Type B pancreatic cell (in vitro differentiated cells): ENCODE results near the gene PKP2. TPM values are rescaled to one million over a fixed set of nuclear protein-coding genes. Genes with fewer than 3 reads are reported as not detected.
"Not testable (repeated sequence)": the region's sequence is repeated elsewhere in the genome, so short reads cannot be mapped to it uniquely, and the experiment has no call there.

Experiments
- DNase-seq: peaks from one replicate; pipeline ENCODE4 v3.0.0; 2021; ENCODE audit warnings: mixed read lengths; ENCODE audit not compliant: unreplicated experiment; ENCODE audit errors: extremely low spot score
- H3K27ac Mint-ChIP-seq: 2 replicates; pipeline ENCODE4 v1.8.0; 2021; ENCODE audit warnings: mild to moderate bottlenecking, mixed read lengths
- H3K27me3 Mint-ChIP-seq: 2 replicates; pipeline ENCODE4 v1.8.0; 2021; ENCODE audit warnings: mixed read lengths
- H3K36me3 Mint-ChIP-seq: 2 replicates; pipeline ENCODE4 v1.8.0; 2021; ENCODE audit warnings: mixed read lengths
- H3K4me1 Mint-ChIP-seq: one replicate; pipeline ENCODE4 v1.8.0; 2021; ENCODE audit warnings: mixed read lengths; ENCODE audit not compliant: unreplicated experiment
- H3K4me3 Mint-ChIP-seq: 2 replicates; pipeline ENCODE4 v1.8.0; 2021; ENCODE audit warnings: mild to moderate bottlenecking, mixed read lengths
- H3K9me3 Mint-ChIP-seq: 2 replicates; pipeline ENCODE4 v1.8.0; 2021; ENCODE audit warnings: mixed read lengths
- CTCF ChIP-seq: fragments of 200-600 bp; sonication (generic); conservative IDR thresholded peaks from 2 replicates; pipeline ENCODE4 v1.5.0; 2021; ENCODE audit warnings: antibody characterized with exemption, mild to moderate bottlenecking
- total RNA-seq: library from RNA; stranded (reverse); gene quantifications from 2 replicates; pipeline ENCODE4 v1.2.1, GENCODE V29; 2021; ENCODE audit warnings: low replicate concordance

PKP2 gene
- total RNA-seq, 1 donor from 2014 or later: 29.5 TPM

- Mint-ChIP-seq H3K4me1 (no peaks in the 10 kb centered on the region), H3K36me3 (peaks cover 40% of the 10 kb centered on the region), H3K27ac (no peak overlapping the region), H3K4me3 (no peak overlapping the region), H3K9me3 (no peaks in the 10 kb centered on the region), H3K27me3 (no peaks in the 10 kb centered on the region)
- TF ChIP-seq CTCF: no peak
- no peak for DNase-seq
Observed at GRCh38 chr12:32870716-32871115, 25.9 kb downstream of the PKP2 start.

GRCh38 chr12:32868885-32869284 is 27.7 kb downstream of the PKP2 start:
- H3K36me3 Mint-ChIP-seq: peaks cover 32% of the 10 kb centered on the region

GRCh38 chr12:32864731-32865130 is 31.8 kb downstream of the PKP2 start:
- Mint-ChIP-seq H3K4me1 (no peaks in the 10 kb centered on the region), H3K36me3 (peaks cover 33% of the 10 kb centered on the region), H3K27me3 (no peaks in the 10 kb centered on the region), H3K4me3 (no peak overlapping the region), H3K27ac (no peak overlapping the region), H3K9me3 (no peaks in the 10 kb centered on the region)
- no peak for DNase-seq
- no peak for TF ChIP-seq CTCF

More at GRCh38 chr12:32868885-32869284, 27.7 kb downstream of the PKP2 start:
- no peak for DNase-seq
- peak overlapping the region; percentile 22 for H3K27ac Mint-ChIP-seq
- no peaks in the 10 kb centered on the region for H3K9me3 Mint-ChIP-seq
- no peak for TF ChIP-seq CTCF
- no peaks in the 10 kb centered on the region for H3K4me1 Mint-ChIP-seq
- no peaks in the 10 kb centered on the region for H3K27me3 Mint-ChIP-seq
- no peak overlapping the region for H3K4me3 Mint-ChIP-seq

GRCh38 chr12:32863128-32863527 is 33.4 kb downstream of the PKP2 start:
- DNase-seq: no peak
- Mint-ChIP-seq H3K4me3 (no peak overlapping the region), H3K36me3 (peaks cover 29% of the 10 kb centered on the region), H3K4me1 (no peaks in the 10 kb centered on the region), H3K27me3 (no peaks in the 10 kb centered on the region), H3K27ac (no peak overlapping the region), H3K9me3 (no peaks in the 10 kb centered on the region)
- TF ChIP-seq CTCF: no peak

- not testable (repeated sequence) for H3K27ac Mint-ChIP-seq, DNase-seq, H3K4me1 Mint-ChIP-seq, H3K4me3 Mint-ChIP-seq, H3K27me3 Mint-ChIP-seq, H3K9me3 Mint-ChIP-seq
- H3K36me3 Mint-ChIP-seq: peaks cover 18% of the 10 kb centered on the region
Observed at GRCh38 chr12:32861658-32862057, 34.9 kb downstream of the PKP2 start.

- TF ChIP-seq CTCF: no peak
- Mint-ChIP-seq H3K27ac (peak overlapping the region; percentile 17), H3K36me3 (peaks cover 24% of the 10 kb centered on the region), H3K9me3 (no peaks in the 10 kb centered on the region), H3K4me3 (no peak overlapping the region), H3K27me3 (no peaks in the 10 kb centered on the region), H3K4me1 (no peaks in the 10 kb centered on the region)
- no peak for DNase-seq
Observed at GRCh38 chr12:32860192-32860591, 36.4 kb downstream of the PKP2 start.
